Measurements from ENCODE around the gene KCNJ9. TPM values are rescaled to one million over a fixed set of nuclear protein-coding genes. Genes with fewer than 3 reads are reported as not detected.
"Not testable (repeated sequence)": the region's sequence is repeated elsewhere in the genome, so short reads cannot be mapped to it uniquely, and the experiment has no call there.

KCNJ9 gene
- total RNA-seq, 1 donor from 2014 or later = 0.05 TPM

- Histone ChIP-seq H3K36me3 (no peaks in the 10 kb centered on the region), H3K4me3 (peak overlapping the region; percentile 26), H3K9me3 (replicated peaks) (no peaks in the 10 kb centered on the region), H3K27ac (replicated peaks) (no peak overlapping the region), H3K4me1 (peaks cover 15% of the 10 kb centered on the region), H3K27me3 (ENCODE audit: low read depth) (peaks cover 7% of the 10 kb centered on the region)
- TF ChIP-seq CTCF (IDR thresholded peaks at IDR 0.05; ENCODE audit: borderline replicate concordance) = peak; percentile 69
- peak; percentile 40 for DNase-seq
- intact Hi-C loops (cut with micrococcal nuclease) = no loop called here
These were observed 34.7 kb upstream of the KCNJ9 start for GRCh38 chr1:160046494-160047110.

GRCh38 chr1:160047111-160047991, 34.0 kb upstream of the KCNJ9 start:
- peak overlapping the region; percentile 26 for H3K4me3 ChIP-seq
- peaks cover 15% of the 10 kb centered on the region for H3K4me1 ChIP-seq
- H3K27ac ChIP-seq (replicated peaks) = no peak overlapping the region
- no peak for DNase-seq
- TF ChIP-seq CTCF (IDR thresholded peaks at IDR 0.05; ENCODE audit: borderline replicate concordance) = no peak
- H3K9me3 ChIP-seq (replicated peaks) = no peaks in the 10 kb centered on the region
- H3K27me3 ChIP-seq (ENCODE audit: low read depth) = peaks cover 9% of the 10 kb centered on the region
- intact Hi-C loops (cut with micrococcal nuclease) = no loop called here
- H3K36me3 ChIP-seq = no peaks in the 10 kb centered on the region

- H3K27ac ChIP-seq (replicated peaks) = no peak overlapping the region
- H3K4me1 ChIP-seq = peaks cover 15% of the 10 kb centered on the region
- intact Hi-C loops (cut with micrococcal nuclease) = no loop called here
- H3K36me3 ChIP-seq = no peaks in the 10 kb centered on the region
- no peak overlapping the region for H3K4me3 ChIP-seq
- DNase-seq = no peak
- no peak for TF ChIP-seq CTCF (IDR thresholded peaks at IDR 0.05; ENCODE audit: borderline replicate concordance)
- H3K9me3 ChIP-seq (replicated peaks) = no peaks in the 10 kb centered on the region
- H3K27me3 ChIP-seq (ENCODE audit: low read depth) = peaks cover 19% of the 10 kb centered on the region
These were observed 33.0 kb upstream of the KCNJ9 start for GRCh38 chr1:160048335-160048734.

GRCh38 chr1:160049101-160049500, 32.2 kb upstream of the KCNJ9 start:
- no peaks in the 10 kb centered on the region for H3K36me3 ChIP-seq
- peaks cover 15% of the 10 kb centered on the region for H3K4me1 ChIP-seq
- intact Hi-C loops (cut with micrococcal nuclease) = no loop called here
- H3K9me3 ChIP-seq (replicated peaks) = no peaks in the 10 kb centered on the region
- peaks cover 26% of the 10 kb centered on the region for H3K27me3 ChIP-seq (ENCODE audit: low read depth)
- H3K4me3 ChIP-seq = no peak overlapping the region
- H3K27ac ChIP-seq (replicated peaks) = no peak overlapping the region
- no peak for DNase-seq
- no peak for TF ChIP-seq CTCF (IDR thresholded peaks at IDR 0.05; ENCODE audit: borderline replicate concordance)

GRCh38 chr1:160050182-160050581, 31.2 kb upstream of the KCNJ9 start:
- intact Hi-C loops (cut with micrococcal nuclease); H3K27ac ChIP-seq (replicated peaks); H3K4me3 ChIP-seq; H3K36me3 ChIP-seq; H3K9me3 ChIP-seq (replicated peaks); DNase-seq: not testable (repeated sequence)
- H3K4me1 ChIP-seq = peaks cover 15% of the 10 kb centered on the region
- H3K27me3 ChIP-seq (ENCODE audit: low read depth) = peaks cover 37% of the 10 kb centered on the region

- H3K4me1 ChIP-seq = peaks cover 15% of the 10 kb centered on the region
- H3K36me3 ChIP-seq = no peaks in the 10 kb centered on the region
- no peak overlapping the region for H3K27ac ChIP-seq (replicated peaks)
- DNase-seq = no peak
- H3K4me3 ChIP-seq = no peak overlapping the region
- H3K9me3 ChIP-seq (replicated peaks) = no peaks in the 10 kb centered on the region
- peaks cover 41% of the 10 kb centered on the region for H3K27me3 ChIP-seq (ENCODE audit: low read depth)
- intact Hi-C loops (cut with micrococcal nuclease) = no loop called here
- no peak for TF ChIP-seq CTCF (IDR thresholded peaks at IDR 0.05; ENCODE audit: borderline replicate concordance)
These were observed 30.7 kb upstream of the KCNJ9 start for GRCh38 chr1:160050619-160051018.
